ENCODE results near the gene MYO5B. TPM values are rescaled to one million over a fixed set of nuclear protein-coding genes. Genes with fewer than 3 reads are reported as not detected.

MYO5B gene
- total RNA-seq, 1 donor from 2014 or later, result 39.1 TPM

DNA sequence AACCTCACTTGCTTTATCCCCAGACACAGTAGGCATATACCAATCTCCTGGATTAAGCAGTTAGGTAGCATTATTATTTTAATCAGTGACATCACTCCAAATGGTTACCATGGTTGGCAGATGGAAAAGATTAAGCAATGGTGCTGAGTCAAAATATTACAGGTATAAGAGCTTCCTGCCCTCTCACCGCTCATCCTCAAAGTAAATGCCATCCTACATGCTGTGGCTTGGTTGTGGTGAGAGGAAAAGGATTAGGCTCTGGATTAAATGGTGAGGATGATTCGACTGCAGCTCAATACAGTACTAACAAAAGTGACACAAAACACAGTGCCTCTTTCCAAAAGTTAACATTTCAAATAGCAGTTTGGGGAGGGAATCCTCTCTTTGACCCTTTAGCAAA, 272.7 kb downstream of the MYO5B start:
- H3K27me3 Mint-ChIP-seq, result no peaks in the 10 kb centered on the region
- H3K27ac Mint-ChIP-seq, result no peak overlapping the region

DNA sequence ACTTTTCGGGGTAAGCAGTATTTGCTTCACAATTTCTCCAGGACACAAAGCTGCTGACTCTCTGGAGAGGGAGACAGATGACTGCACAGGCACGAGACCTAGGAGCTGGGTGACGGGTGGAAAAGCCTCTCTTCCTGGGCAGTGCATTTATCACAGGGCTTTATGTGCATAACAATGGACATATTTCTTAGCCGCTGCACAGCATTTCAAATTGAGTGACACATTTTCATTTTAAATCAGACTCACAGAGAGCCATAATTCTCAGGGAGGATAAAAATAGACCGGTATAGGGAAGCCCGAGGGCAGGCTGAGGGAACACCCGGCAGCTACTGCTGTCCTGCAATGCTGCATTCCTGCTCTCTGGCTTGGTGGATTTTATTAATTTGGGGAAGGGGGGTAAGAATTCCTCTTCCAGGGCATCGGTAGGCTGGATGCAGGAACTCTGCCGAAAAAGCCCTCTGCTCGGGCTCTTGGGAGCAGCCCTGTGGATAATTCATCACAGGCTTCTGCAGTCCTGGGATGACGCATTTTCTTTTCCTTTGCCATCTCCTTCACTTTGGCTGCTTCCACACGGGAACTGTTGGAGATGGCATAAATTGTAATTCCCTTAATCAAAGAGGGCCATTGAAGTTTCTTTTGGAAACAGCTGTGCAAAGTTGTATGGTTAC, 273.5 kb downstream of the MYO5B start:
- TF ChIP-seq CTCF (IDR thresholded peaks at IDR 0.05; ENCODE audit: unreplicated experiment), result no peak
- no peaks in the 10 kb centered on the region for H3K27me3 Mint-ChIP-seq
- H3K9me3 Mint-ChIP-seq (ENCODE audit: low read depth), result no peaks in the 10 kb centered on the region
- peaks cover 14% of the 10 kb centered on the region for H3K36me3 Mint-ChIP-seq (ENCODE audit: insufficient read depth)
- no peak for DNase-seq (ENCODE audit: low spot score, unreplicated experiment)
- H3K4me1 Mint-ChIP-seq (ENCODE audit: low read depth), result no peaks in the 10 kb centered on the region
- no peak overlapping the region for H3K27ac Mint-ChIP-seq
- H3K4me3 Mint-ChIP-seq (ENCODE audit: low read depth), result no peak overlapping the region

More for the DNA sequence above, 272.7 kb downstream of the MYO5B start:
- no peak for DNase-seq (ENCODE audit: low spot score, unreplicated experiment)
- Mint-ChIP-seq H3K4me3 (ENCODE audit: low read depth) (no peak overlapping the region), H3K36me3 (ENCODE audit: insufficient read depth) (peaks cover 19% of the 10 kb centered on the region), H3K4me1 (ENCODE audit: low read depth) (no peaks in the 10 kb centered on the region), H3K9me3 (ENCODE audit: low read depth) (no peaks in the 10 kb centered on the region)
- no peak for TF ChIP-seq CTCF (IDR thresholded peaks at IDR 0.05; ENCODE audit: unreplicated experiment)

- no peak for TF ChIP-seq CTCF (IDR thresholded peaks at IDR 0.05; ENCODE audit: unreplicated experiment)
- DNase-seq (ENCODE audit: low spot score, unreplicated experiment), result no peak
- no peaks in the 10 kb centered on the region for H3K9me3 Mint-ChIP-seq (ENCODE audit: low read depth)
- no peak overlapping the region for H3K4me3 Mint-ChIP-seq (ENCODE audit: low read depth)
- no peaks in the 10 kb centered on the region for H3K4me1 Mint-ChIP-seq (ENCODE audit: low read depth)
- peaks cover 14% of the 10 kb centered on the region for H3K36me3 Mint-ChIP-seq (ENCODE audit: insufficient read depth)
- no peak overlapping the region for H3K27ac Mint-ChIP-seq
- H3K27me3 Mint-ChIP-seq, result no peaks in the 10 kb centered on the region
Measured at GRCh38 chr18:49920731-49921130, 274.2 kb downstream of the MYO5B start.

DNA sequence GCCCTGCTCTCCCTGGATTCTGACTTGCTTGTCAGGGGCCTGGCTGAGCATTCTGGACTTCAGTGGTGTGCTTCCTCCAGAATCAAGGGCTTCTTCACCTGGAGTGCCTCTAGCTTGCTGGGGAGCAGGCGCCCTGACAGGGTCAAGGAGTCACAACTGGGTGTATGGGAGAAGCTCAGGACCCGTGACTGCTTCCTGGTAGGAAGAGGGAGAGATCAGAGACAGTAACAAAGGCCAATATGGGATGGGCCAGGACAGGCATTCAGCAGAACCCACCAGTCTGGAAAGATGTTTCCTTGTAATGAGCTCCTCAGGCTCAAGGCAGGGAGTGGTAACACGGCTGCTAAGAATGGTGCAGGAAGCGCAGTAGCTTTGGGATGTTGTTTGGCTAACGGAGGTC, 277.2 kb downstream of the MYO5B start:
- Mint-ChIP-seq H3K36me3 (ENCODE audit: insufficient read depth) (peaks cover 5% of the 10 kb centered on the region), H3K9me3 (ENCODE audit: low read depth) (no peaks in the 10 kb centered on the region), H3K27ac (no peak overlapping the region), H3K27me3 (peaks cover 6% of the 10 kb centered on the region), H3K4me1 (ENCODE audit: low read depth) (no peaks in the 10 kb centered on the region), H3K4me3 (ENCODE audit: low read depth) (no peak overlapping the region)
- TF ChIP-seq CTCF (IDR thresholded peaks at IDR 0.05; ENCODE audit: unreplicated experiment), result no peak
- no peak for DNase-seq (ENCODE audit: low spot score, unreplicated experiment)

GRCh38 chr18:49915352-49915751, 279.6 kb downstream of the MYO5B start:
- H3K4me1 Mint-ChIP-seq (ENCODE audit: low read depth), result peaks cover 15% of the 10 kb centered on the region
- H3K27ac Mint-ChIP-seq, result no peak overlapping the region
- no peak overlapping the region for H3K4me3 Mint-ChIP-seq (ENCODE audit: low read depth)
- TF ChIP-seq CTCF (IDR thresholded peaks at IDR 0.05; ENCODE audit: unreplicated experiment), result no peak
- H3K36me3 Mint-ChIP-seq (ENCODE audit: insufficient read depth), result peaks cover 10% of the 10 kb centered on the region
- no peak for DNase-seq (ENCODE audit: low spot score, unreplicated experiment)
- no peaks in the 10 kb centered on the region for H3K9me3 Mint-ChIP-seq (ENCODE audit: low read depth)
- H3K27me3 Mint-ChIP-seq, result peaks cover 9% of the 10 kb centered on the region

All from progenitor cell of endocrine pancreas (in vitro differentiated cells).